T-helper 2 cell treated with Interferon-gamma antibody and Interleukin-4, amounts not matched to agents 100 ng/mL and 5 ng/mL, for 36 hours (primary cell): ENCODE results near the gene ADAMTS7. TPM values are rescaled to one million over a fixed set of nuclear protein-coding genes. Genes with fewer than 3 reads are reported as not detected.
"Not testable (repeated sequence)": the region's sequence is repeated elsewhere in the genome, so short reads cannot be mapped to it uniquely, and the experiment has no call there.

Experiments used
- intact Hi-C: fragments of 100-400 bp; cut with micrococcal nuclease; formaldehyde crosslinking; loops from one replicate; pipeline ENCODE4 v1.15.1; 2023
- total RNA-seq: library from RNA; stranded (reverse); gene quantifications from 2 replicates; pipeline ENCODE4 v1.2.3, GENCODE V29; 2022

The ADAMTS7 gene
- total RNA-seq, 1 donor from 2014 or later = 2.3 TPM

DNA sequence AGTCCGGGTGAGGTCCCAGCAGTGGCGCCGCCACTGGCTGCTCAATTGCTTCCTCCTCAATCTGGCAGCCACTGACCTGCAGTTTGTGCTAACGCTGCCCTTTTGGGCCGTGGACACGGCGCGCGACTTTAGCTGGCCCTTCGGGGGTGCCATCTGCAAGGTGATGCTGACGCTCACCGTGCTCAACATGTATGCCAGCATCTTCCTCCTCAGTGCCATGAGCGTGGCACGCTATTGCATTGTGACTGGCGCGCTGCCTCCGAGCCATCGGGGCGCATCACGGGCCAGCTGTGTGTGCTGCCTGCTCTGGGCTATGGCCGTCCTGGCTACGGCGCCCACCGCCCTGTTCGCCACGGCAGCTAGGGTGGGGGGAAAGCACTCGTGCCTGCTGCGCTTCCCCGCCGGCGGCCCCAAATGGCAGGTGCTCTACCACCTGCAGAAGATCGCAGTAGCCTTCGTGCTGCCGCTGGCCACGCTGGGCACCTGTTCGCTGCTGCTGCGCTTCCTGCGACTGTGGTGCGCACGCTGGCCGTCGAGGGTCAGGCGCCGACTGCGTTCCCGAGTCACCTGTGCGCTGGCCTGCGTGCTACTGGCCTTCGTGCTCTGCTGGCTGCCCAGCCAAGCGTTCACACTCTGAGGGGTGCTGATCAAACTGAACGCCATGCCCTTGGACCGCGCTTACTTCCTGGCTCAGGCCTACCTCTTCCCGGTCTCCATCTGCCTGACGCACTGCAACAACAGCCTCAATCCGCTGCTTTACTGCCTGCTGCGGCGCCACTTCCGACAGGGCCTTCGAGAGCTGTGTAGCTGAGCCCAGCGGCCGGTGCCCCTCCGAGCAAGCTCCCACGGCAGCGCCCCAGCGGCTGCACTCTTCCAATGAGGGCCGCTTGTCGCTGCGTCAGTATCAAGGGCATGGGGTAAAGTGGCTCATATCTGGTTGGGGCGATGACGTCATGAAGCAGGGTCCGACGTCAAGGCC, 20.3 kb upstream of the ADAMTS7 start:
- intact Hi-C loops = no loop called here

DNA sequence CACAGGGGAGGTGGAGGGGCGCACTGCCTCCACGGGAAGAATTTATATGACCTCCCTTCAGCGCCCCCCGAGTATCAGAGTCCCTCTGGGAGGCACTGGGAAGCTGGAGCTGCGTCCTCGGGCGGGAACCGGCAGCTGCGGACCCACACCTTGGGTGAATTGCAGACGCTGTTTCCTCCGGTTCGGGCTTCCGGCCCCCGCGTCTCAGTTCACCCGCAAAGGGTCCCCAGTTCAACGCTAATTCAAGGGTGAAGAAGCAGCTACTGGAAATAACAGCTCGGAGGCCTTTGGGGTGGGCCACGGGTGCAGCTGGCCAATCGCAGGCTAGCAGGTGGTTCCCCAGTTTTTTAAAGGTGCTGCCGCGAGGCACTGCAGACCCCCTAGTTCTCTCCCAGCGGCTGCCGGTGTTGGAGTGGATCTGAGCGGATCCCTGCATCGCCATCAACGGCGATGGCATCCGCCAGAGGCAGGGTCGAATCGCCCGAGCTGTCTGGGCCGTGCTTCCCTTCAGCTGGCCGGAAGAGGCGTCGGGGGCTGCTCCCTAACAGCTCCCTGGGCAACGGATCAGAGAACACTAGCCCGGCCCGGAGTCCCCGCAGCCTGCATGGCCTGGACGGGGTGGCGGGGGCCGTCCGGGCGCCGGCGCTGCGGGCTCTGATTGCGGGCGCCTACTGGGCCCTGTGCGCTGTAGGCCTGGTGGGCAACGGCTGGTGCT, 19.4 kb upstream of the ADAMTS7 start:
- intact Hi-C loops = no loop called here

- intact Hi-C loops = no loop called here
Observed at GRCh38 chr15:78828920-78829319, 17.7 kb upstream of the ADAMTS7 start.

DNA sequence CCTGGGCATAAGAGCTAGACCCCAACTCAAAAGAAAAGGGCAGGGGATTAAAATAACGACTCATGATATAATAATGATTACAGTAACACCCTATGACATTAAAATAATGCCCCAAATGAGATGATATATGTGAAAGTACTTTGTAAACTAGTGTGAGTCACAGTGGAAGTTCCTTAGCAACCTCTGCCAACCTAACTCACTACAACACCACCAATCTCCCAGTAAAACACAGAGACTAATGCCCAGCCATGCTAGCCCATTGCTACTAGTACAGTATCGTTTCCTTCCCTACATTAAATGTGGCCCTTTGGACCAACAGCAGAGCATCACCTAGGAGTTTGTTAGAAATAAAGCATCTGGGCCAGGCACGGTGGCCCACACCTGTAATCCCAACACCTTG, 11.2 kb upstream of the ADAMTS7 start:
- intact Hi-C loops = no loop called here

DNA sequence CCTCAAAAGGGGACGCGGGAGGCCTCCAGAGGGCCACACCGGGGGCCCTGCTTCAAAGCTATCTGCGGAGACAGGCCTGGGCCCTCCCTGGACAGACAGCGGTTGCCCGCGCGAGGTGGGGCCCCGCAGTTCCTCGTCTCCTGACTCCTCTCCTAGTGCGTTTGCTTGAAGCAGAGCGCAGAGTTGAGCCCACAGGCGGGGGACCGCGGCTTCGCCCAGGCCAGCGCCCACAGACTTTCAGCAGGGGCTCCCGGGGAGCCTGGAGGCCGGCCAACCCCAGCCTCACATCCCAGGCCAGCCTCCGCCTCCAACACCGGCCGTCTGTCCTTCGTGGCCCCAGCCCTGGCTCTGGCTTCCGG, 540 bp upstream of the ADAMTS7 start:
- intact Hi-C loops = no loop called here

GRCh38 chr15:78810362-78811123, 721 bp downstream of the ADAMTS7 start:
- intact Hi-C loops = no loop called here

GRCh38 chr15:78810003-78810361, 1.3 kb downstream of the ADAMTS7 start:
- intact Hi-C loops = no loop called here

GRCh38 chr15:78808550-78808949, 2.7 kb downstream of the ADAMTS7 start:
- intact Hi-C loops = loop anchor here (1.0 to 2.0 kb wide), 2 partner anchors 18 to 52 kb away; no protein-coding TSS in a partner anchor

- intact Hi-C loops = no loop called here
Observed at GRCh38 chr15:78807359-78807758, 3.9 kb downstream of the ADAMTS7 start.

- intact Hi-C loops = no loop called here
Observed at GRCh38 chr15:78804391-78804792, 6.9 kb downstream of the ADAMTS7 start.

DNA sequence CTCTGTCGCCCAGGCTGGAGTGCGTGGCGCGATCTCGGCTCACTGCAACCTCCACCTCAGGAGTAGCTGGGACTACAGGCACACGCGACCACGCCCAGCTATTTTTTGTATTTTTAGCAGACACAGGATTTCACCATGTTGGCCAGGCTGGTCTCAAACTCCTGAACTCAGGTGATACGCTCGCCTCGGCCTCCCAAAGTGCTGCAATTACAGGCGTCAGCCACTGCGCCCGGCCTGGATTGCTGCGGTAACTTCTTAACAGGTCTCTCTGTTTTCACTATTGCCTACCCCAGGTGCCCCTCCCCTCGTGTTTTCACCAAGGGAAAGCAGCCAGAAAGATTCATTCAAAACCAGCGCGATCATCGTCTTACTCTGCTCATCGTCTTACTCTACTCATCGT, 10.5 kb downstream of the ADAMTS7 start:
- intact Hi-C loops = no loop called here

DNA sequence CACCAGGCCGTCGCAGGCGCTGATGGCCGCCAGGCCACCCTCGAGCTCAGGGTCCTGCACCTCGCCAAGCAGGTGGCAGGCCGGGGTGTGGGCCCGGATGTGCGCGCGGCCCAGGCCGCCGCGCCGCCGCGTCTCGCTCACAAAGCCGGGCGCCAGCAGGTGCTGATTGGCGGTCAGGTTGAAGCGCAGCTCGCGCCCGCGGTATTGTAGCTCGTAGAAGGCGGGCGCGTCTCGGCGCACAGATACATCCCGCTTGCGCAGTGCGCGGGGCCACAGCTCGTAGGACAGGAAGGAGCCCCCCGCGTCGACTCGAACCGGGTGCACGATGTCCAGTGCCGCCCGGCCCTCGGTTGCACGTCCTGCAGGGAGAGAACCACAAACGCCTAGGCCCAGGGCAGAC, 11.1 kb downstream of the ADAMTS7 start:
- intact Hi-C loops = no loop called here

DNA sequence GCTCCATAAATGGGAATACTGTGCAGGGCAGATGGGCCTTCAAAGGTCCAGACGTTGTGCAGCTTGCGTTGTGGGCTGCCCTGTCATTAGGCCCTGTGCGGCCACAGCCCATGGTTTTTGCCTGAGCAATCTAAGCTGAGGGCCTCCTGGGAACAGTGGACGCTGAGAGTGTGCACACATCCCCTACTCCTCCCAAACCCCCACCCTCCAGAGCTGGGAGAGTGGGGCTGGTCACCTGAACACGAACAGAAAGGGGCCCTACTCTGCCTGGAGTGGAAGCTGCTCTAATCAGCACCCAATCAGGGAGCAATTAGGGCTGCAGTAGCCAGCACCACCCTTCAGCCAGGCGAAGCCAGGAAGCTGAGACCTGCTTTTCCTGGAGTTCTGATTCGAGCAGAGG, 12.2 kb downstream of the ADAMTS7 start:
- intact Hi-C loops = not testable (repeated sequence)

DNA sequence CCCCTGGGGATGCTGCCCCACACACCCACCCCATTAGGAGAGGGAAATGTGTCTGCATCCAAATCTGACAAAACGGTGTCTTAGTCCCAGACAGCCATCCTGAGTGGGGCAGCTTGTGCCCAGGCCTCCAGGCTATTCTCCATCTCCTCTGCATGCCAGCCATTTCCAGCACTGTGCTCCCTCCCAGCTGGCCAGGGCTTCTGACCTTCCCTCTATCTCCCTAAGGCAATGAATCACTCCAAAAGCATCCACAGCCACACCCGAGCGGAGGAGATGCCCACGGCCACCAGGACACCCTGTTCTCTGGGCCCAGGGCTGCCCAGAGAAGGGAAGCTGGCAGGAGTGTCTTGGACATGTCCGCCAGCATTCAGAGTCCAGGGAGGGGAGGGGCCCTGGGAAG, 12.9 kb downstream of the ADAMTS7 start:
- intact Hi-C loops = not testable (repeated sequence)

- intact Hi-C loops = no loop called here
Observed at GRCh38 chr15:78797951-78798350, 13.3 kb downstream of the ADAMTS7 start.

DNA sequence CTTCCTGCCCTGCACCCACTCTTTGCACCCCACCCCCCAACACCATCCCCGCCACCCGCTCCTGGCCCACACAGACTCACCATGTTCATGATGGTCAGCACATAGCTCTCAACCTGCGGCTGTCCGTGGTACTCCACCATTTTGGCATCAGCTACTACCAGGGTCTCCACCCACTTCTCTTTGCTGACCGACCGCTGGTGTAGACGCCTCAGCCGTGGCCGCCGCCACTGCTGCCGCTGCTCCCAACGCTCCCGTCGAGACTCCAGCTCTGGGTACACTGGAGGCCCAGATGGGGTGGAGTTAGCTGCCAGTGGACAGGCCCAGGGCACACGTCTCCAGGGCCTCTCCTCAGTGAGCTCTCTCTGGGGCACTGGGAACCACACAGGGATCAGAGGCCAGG, 14.8 kb downstream of the ADAMTS7 start:
- intact Hi-C loops = no loop called here

DNA sequence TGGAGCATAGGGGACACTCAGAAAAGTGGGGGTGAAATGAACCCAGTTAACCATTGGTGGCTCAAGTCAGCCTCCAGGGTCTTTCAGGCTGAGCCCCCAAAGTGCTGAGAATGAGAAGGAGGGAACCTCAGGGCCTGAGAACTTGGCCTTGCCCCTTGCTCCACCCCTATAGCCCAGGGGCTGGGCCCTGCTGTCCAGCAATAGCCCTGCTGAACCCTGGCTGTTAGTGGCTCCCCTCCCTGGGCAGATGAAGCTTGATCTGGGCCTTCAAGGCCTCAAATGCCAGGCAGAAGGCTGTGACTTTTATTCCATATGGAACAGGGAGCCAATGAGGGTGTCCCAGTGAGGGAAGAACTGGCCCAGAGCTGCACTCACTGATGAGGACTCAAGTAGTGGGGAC, 16.2 kb downstream of the ADAMTS7 start:
- intact Hi-C loops = no loop called here

GRCh38 chr15:78794446-78794845, 16.8 kb downstream of the ADAMTS7 start:
- intact Hi-C loops = not testable (repeated sequence)

GRCh38 chr15:78791357-78791756, 19.9 kb downstream of the ADAMTS7 start:
- intact Hi-C loops = no loop called here

DNA sequence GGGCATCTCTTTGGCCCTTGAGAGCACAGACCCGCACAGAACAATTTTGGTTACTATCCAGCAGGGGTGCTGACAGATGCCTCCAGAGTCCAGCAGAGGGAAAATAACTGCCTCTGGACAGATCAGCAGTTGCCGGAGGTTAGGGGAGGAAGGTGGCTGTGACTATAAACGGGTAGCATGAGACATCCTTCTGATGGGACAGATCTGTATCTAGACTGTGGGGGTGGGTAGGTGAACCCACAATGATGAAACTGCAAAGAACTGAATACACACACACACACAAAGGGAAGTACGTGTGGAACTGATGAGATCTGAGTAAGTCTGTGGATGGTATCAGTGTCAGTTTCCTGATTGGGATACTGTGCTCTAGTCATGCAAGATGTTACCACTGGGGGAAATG, 21.2 kb downstream of the ADAMTS7 start:
- intact Hi-C loops = loop anchor here (1.0 kb wide), 2 partner anchors 18 to 29 kb away; no protein-coding TSS in a partner anchor

- intact Hi-C loops = loop anchor here (1.0 kb wide), 2 partner anchors 19 to 28 kb away; no protein-coding TSS in a partner anchor
Observed at GRCh38 chr15:78789615-78790014, 21.6 kb downstream of the ADAMTS7 start.
